Smooth muscle cell (in vitro differentiated cells): ENCODE results near the gene OR2V2. TPM values are rescaled to one million over a fixed set of nuclear protein-coding genes. Genes with fewer than 3 reads are reported as not detected.

Experiments
- DNase-seq: peaks from one replicate; lab custom pipeline; 2025; ENCODE audit not compliant: unreplicated experiment; lab: John Stamatoyannopoulos, UW
- H2AFZ ChIP-seq: fragments of 200-600 bp; sonication (generic); 2 replicates; pipeline ENCODE4 v1.6.0; 2016; ENCODE audit warnings: antibody characterized with exemption, low read depth, mild to moderate bottlenecking
- H3F3A ChIP-seq: fragments of 200-600 bp; sonication (generic); 2 replicates; pipeline ENCODE4 v1.6.0; 2017; ENCODE audit warnings: antibody characterized with exemption, low read depth
- H3K27ac ChIP-seq: fragments of 200-600 bp; sonication (generic); 2 replicates; pipeline ENCODE4 v1.5.1; 2016; ENCODE audit warnings: low read depth, mild to moderate bottlenecking
- H3K27me3 ChIP-seq: fragments of 200-600 bp; sonication (generic); 2 replicates; pipeline ENCODE4 v1.6.1; 2016; ENCODE audit warnings: low read depth, mild to moderate bottlenecking
- H3K36me3 ChIP-seq: fragments of 200-600 bp; sonication (generic); 2 replicates; pipeline ENCODE4 v1.5.1; 2016; ENCODE audit warnings: low read depth
- H3K4me1 ChIP-seq: fragments of 200-600 bp; sonication (generic); 2 replicates; pipeline ENCODE4 v1.5.1; 2016; ENCODE audit warnings: low read depth
- H3K4me2 ChIP-seq: fragments of 200-600 bp; sonication (generic); 2 replicates; pipeline ENCODE4 v1.6.0; 2016; ENCODE audit warnings: mild to moderate bottlenecking
- H3K4me3 ChIP-seq: fragments of 200-600 bp; sonication (generic); 2 replicates; pipeline ENCODE4 v1.5.1; 2016; ENCODE audit warnings: mild to moderate bottlenecking
- H3K79me2 ChIP-seq: fragments of 200-600 bp; sonication (generic); 2 replicates; pipeline ENCODE4 v1.6.0; 2016; ENCODE audit warnings: low read depth, mild to moderate bottlenecking
- H3K9ac ChIP-seq: fragments of 200-600 bp; sonication (generic); 2 replicates; pipeline ENCODE4 v1.6.0; 2016; ENCODE audit warnings: low read depth
- H3K9me3 ChIP-seq: fragments of 200-600 bp; sonication (generic); replicated peaks from 2 replicates; pipeline ENCODE4 v1.5.1; 2016; ENCODE audit warnings: low read depth
- H4K20me1 ChIP-seq: fragments of 200-600 bp; sonication (generic); 2 replicates; pipeline ENCODE4 v1.6.0; 2016; ENCODE audit warnings: low read depth
- WGBS: methylation state at CpG from one replicate; pipeline ENCODE4 v1.1.7; 2016; ENCODE audit warnings: low lambda C conversion rate; 5-methylcytosine and 5-hydroxymethylcytosine counted together
- polyA plus RNA-seq: library from polyadenylated mRNA; unstranded; fragments of >200 nt; fragmentation: Nextera tagmentation; extraction: Ambion mirVana; gene quantifications from 2 replicates; pipeline ENCODE4 v1.2.1, GENCODE V29; 2016
- total RNA-seq: library from RNA; depleted of rRNA; stranded (reverse); fragments of >200 nt; gene quantifications from 2 replicates; pipeline ENCODE4 v1.2.3, GENCODE V29; 2014
- TF ChIP-seq, protein P1 (sequence below): fragments of 200-600 bp; sonication (generic); IDR thresholded peaks from 2 replicates; pipeline ENCODE4 v1.5.1; 2017; ENCODE audit warnings: borderline replicate concordance, mild to moderate bottlenecking, antibody characterized with exemption; ENCODE audit not compliant: insufficient read depth, poor library complexity, severe bottlenecking

Gene OR2V2
- total and polyA plus RNA-seq, 2 experiments from 2014 or later: not detected

- H2AFZ ChIP-seq: peak overlapping the region; percentile 91
- H3K27me3 ChIP-seq: no peaks in the 10 kb centered on the region
- TF ChIP-seq, protein P1, sequence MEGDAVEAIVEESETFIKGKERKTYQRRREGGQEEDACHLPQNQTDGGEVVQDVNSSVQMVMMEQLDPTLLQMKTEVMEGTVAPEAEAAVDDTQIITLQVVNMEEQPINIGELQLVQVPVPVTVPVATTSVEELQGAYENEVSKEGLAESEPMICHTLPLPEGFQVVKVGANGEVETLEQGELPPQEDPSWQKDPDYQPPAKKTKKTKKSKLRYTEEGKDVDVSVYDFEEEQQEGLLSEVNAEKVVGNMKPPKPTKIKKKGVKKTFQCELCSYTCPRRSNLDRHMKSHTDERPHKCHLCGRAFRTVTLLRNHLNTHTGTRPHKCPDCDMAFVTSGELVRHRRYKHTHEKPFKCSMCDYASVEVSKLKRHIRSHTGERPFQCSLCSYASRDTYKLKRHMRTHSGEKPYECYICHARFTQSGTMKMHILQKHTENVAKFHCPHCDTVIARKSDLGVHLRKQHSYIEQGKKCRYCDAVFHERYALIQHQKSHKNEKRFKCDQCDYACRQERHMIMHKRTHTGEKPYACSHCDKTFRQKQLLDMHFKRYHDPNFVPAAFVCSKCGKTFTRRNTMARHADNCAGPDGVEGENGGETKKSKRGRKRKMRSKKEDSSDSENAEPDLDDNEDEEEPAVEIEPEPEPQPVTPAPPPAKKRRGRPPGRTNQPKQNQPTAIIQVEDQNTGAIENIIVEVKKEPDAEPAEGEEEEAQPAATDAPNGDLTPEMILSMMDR: no peak
- peak overlapping the region; percentile 93 for H3K4me2 ChIP-seq
- peak overlapping the region; percentile 13 for H3K27ac ChIP-seq
- H3K9ac ChIP-seq: peak overlapping the region; percentile 70
- no peaks in the 10 kb centered on the region for H4K20me1 ChIP-seq
- H3K4me3 ChIP-seq: peak overlapping the region; percentile 73
- no peak for DNase-seq
- no peaks in the 10 kb centered on the region for H3K36me3 ChIP-seq
- under 1% methylated on average over 63 of the region's 64 CpGs for WGBS
- H3K9me3 ChIP-seq: no peaks in the 10 kb centered on the region
- H3K79me2 ChIP-seq: no peaks in the 10 kb centered on the region
- H3K4me1 ChIP-seq: peaks cover 8% of the 10 kb centered on the region
- no peaks in the 10 kb centered on the region for H3F3A ChIP-seq
Measured at GRCh38 chr5:181191526-181192336, 44.3 kb downstream of the OR2V2 start.

- Histone ChIP-seq H3K27me3 (no peaks in the 10 kb centered on the region), H3K4me2 (peak overlapping the region; percentile 85), H3K4me3 (peak overlapping the region; percentile 73), H4K20me1 (no peaks in the 10 kb centered on the region), H3K9me3 (no peaks in the 10 kb centered on the region), H3K27ac (no peak overlapping the region), H3K4me1 (peaks cover 8% of the 10 kb centered on the region), H2AFZ (peak overlapping the region; percentile 47), H3K79me2 (no peaks in the 10 kb centered on the region), H3K9ac (peak overlapping the region; percentile 70), H3K36me3 (no peaks in the 10 kb centered on the region), H3F3A (no peaks in the 10 kb centered on the region)
- DNase-seq: no peak
- 71% methylated on average over 12 of the region's 12 CpGs for WGBS
- TF ChIP-seq, protein P1: no peak
Measured at GRCh38 chr5:181192337-181193046, 45.1 kb downstream of the OR2V2 start.

DNA sequence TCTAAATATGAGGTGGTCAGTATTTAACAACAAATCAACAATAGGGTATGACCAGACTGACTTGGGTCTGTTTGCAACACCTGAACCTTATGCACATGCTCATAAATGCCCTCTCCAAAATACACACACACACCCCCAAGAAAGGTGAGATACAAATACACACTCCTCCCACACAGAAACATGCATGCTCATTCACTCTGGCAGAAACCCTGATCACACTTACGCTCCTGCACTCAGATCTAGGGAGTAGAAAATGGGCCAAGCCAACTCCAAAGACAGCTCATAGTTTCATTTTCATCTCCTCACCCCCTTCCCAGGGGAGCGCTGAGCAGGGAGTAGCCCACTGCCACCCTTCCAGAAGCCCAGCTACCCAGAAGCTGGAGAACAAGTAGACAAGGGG is 46.3 kb downstream of the OR2V2 start:
- Histone ChIP-seq H3F3A (no peaks in the 10 kb centered on the region), H3K4me2 (no peak overlapping the region), H3K4me3 (no peak overlapping the region), H3K27me3 (no peaks in the 10 kb centered on the region), H3K9ac (no peak overlapping the region), H3K4me1 (peaks cover 8% of the 10 kb centered on the region), H3K79me2 (no peaks in the 10 kb centered on the region), H3K9me3 (no peaks in the 10 kb centered on the region), H4K20me1 (no peaks in the 10 kb centered on the region), H3K27ac (no peak overlapping the region), H3K36me3 (no peaks in the 10 kb centered on the region), H2AFZ (no peak overlapping the region)
- DNase-seq: no peak
- WGBS: 98% methylated on average over 2 of the region's 2 CpGs
- TF ChIP-seq, protein P1: no peak
